ENCODE results near the gene RAB3GAP1.

The RAB3GAP1 gene

GRCh38 chr2:135163901-135164300, 111.8 kb downstream of the RAB3GAP1 start:
- no peak for DNase-seq (ENCODE audit: low read depth, low spot score)

- DNase-seq (ENCODE audit: low read depth, low spot score): no peak
Measured at GRCh38 chr2:135164431-135164830, 112.3 kb downstream of the RAB3GAP1 start.

GRCh38 chr2:135167273-135167672, 115.2 kb downstream of the RAB3GAP1 start:
- no peak for DNase-seq (ENCODE audit: low read depth, low spot score)

GRCh38 chr2:135168204-135168856, 116.2 kb downstream of the RAB3GAP1 start:
- DNase-seq (ENCODE audit: low read depth, low spot score): no peak

GRCh38 chr2:135169900-135170753, 118.0 kb downstream of the RAB3GAP1 start:
- no peak for DNase-seq (ENCODE audit: low read depth, low spot score)

- no peak for DNase-seq (ENCODE audit: low read depth, low spot score)
Measured at GRCh38 chr2:135174049-135174809, 122.1 kb downstream of the RAB3GAP1 start.

- DNase-seq (ENCODE audit: low read depth, low spot score): no peak
Measured at GRCh38 chr2:135174810-135175093, 122.7 kb downstream of the RAB3GAP1 start.

- DNase-seq (ENCODE audit: low read depth, low spot score): no peak
Measured at GRCh38 chr2:135175177-135175576, 123.1 kb downstream of the RAB3GAP1 start.

GRCh38 chr2:135179689-135180088, 127.6 kb downstream of the RAB3GAP1 start:
- no peak for DNase-seq (ENCODE audit: low read depth, low spot score)

- DNase-seq (ENCODE audit: low read depth, low spot score): peak; percentile 16
Measured at GRCh38 chr2:135182190-135182589, 130.1 kb downstream of the RAB3GAP1 start.

- no peak for DNase-seq (ENCODE audit: low read depth, low spot score)
Measured at GRCh38 chr2:135182601-135183000, 130.5 kb downstream of the RAB3GAP1 start.

GRCh38 chr2:135183822-135184221, 131.7 kb downstream of the RAB3GAP1 start:
- DNase-seq (ENCODE audit: low read depth, low spot score): no peak

GRCh38 chr2:135186054-135186453, 134.0 kb downstream of the RAB3GAP1 start:
- DNase-seq (ENCODE audit: low read depth, low spot score): no peak

- no peak for DNase-seq (ENCODE audit: low read depth, low spot score)
Measured at GRCh38 chr2:135187270-135187669, 135.2 kb downstream of the RAB3GAP1 start.

GRCh38 chr2:135189148-135189547, 137.1 kb downstream of the RAB3GAP1 start:
- DNase-seq (ENCODE audit: low read depth, low spot score): no peak

- no peak for DNase-seq (ENCODE audit: low read depth, low spot score)
Measured at GRCh38 chr2:135190799-135191198, 138.7 kb downstream of the RAB3GAP1 start.

GRCh38 chr2:135198481-135198880, 146.4 kb downstream of the RAB3GAP1 start:
- DNase-seq (ENCODE audit: low read depth, low spot score): no peak

- DNase-seq (ENCODE audit: low read depth, low spot score): no peak
Measured at GRCh38 chr2:135202751-135203150, 150.7 kb downstream of the RAB3GAP1 start.

GRCh38 chr2:135203944-135204343, 151.9 kb downstream of the RAB3GAP1 start:
- DNase-seq (ENCODE audit: low read depth, low spot score): no peak

GRCh38 chr2:135208016-135208415, 155.9 kb downstream of the RAB3GAP1 start:
- no peak for DNase-seq (ENCODE audit: low read depth, low spot score)

GRCh38 chr2:135212757-135213156, 160.7 kb downstream of the RAB3GAP1 start:
- DNase-seq (ENCODE audit: low read depth, low spot score): peak; percentile 44

- DNase-seq (ENCODE audit: low read depth, low spot score): no peak
Measured at GRCh38 chr2:135218426-135218825, 166.3 kb downstream of the RAB3GAP1 start.
